H1 (cell line): ENCODE data around the gene SENP2.

Experiments used
- CBX5 ChIP-seq: fragments of 300-800, 300-1000 bp; sonication (generic); IDR thresholded peaks from 2 replicates; pipeline ENCODE4 v1.7.1; 2016; ENCODE audit warnings: antibody characterized with exemption, low read length, low read depth
- CHD1 ChIP-seq: IDR thresholded peaks from 2 replicates; pipeline ENCODE4 v1.6.1; 2012; ENCODE audit warnings: low read depth, low read length, improper control_type of control experiment
- CREB1 ChIP-seq: IDR thresholded peaks from 2 replicates; pipeline ENCODE4 v1.6.1; 2012; ENCODE audit warnings: inconsistent platforms
- NANOG ChIP-seq: IDR thresholded peaks from 2 replicates; pipeline ENCODE4 v1.6.1; 2011; ENCODE audit warnings: low read length, low read depth, mild to moderate bottlenecking, inconsistent platforms; ENCODE audit not compliant: insufficient read depth, poor library complexity, severe bottlenecking
- PHF8 ChIP-seq: fragments of 200-600 bp; sonication (generic); conservative IDR thresholded peaks from 2 replicates; pipeline ENCODE4 v1.7.1; 2012; ENCODE audit warnings: low read depth, mild to moderate bottlenecking, inconsistent platforms, low read length, moderate library complexity
- POLR2A ChIP-seq, 2 experiments: IDR thresholded peaks; 1 replicate in 1 of 2; 2 replicates in 1 of 2; pipeline ENCODE4 v1.6.1; 2011; ENCODE audit warnings: low read depth in 2 of 2, low read length in 2 of 2, mild to moderate bottlenecking in 2 of 2; ENCODE audit errors: control extremely low read depth in 1 of 2
- POLR2AphosphoS5 ChIP-seq: IDR thresholded peaks from 2 replicates; pipeline ENCODE4 v1.6.1; 2011; ENCODE audit warnings: low read depth, low read length
- RAD21 ChIP-seq, 2 experiments: IDR thresholded peaks in 1 of 2; conservative IDR thresholded peaks in 1 of 2; 2 replicates each; pipeline ENCODE4 v1.6.1; 2011; ENCODE audit warnings: low read depth in 2 of 2, low read length in 2 of 2, improper control_type of control experiment in 1 of 2, inconsistent platforms in 1 of 2, mild to moderate bottlenecking in 1 of 2, moderate library complexity in 1 of 2
- SIN3A ChIP-seq, 2 experiments: IDR thresholded peaks in 1 of 2; conservative IDR thresholded peaks in 1 of 2; 2 replicates each; pipeline ENCODE4 v1.6.1; 2011 to 2012; ENCODE audit warnings: low read length in 2 of 2, improper control_type of control experiment in 1 of 2, low read depth in 1 of 2, mild to moderate bottlenecking in 1 of 2
- TBP ChIP-seq: IDR thresholded peaks from 2 replicates; pipeline ENCODE4 v1.6.1; 2011; ENCODE audit warnings: low read depth, low read length, improper control_type of control experiment
- TF ChIP-seq, protein P1 (sequence below), 3 experiments: IDR thresholded peaks; 1 replicate in 2 of 3; 2 replicates in 1 of 3; pipeline versions ENCODE4 v1.5.1 to v1.6.1; 2011; ENCODE audit warnings: low read length in 3 of 3, mild to moderate bottlenecking in 3 of 3, inconsistent platforms in 2 of 3, low read depth in 1 of 3, moderate library complexity in 1 of 3; ENCODE audit not compliant: insufficient read depth in 1 of 3; ENCODE audit errors: control extremely low read depth in 1 of 3

DNA sequence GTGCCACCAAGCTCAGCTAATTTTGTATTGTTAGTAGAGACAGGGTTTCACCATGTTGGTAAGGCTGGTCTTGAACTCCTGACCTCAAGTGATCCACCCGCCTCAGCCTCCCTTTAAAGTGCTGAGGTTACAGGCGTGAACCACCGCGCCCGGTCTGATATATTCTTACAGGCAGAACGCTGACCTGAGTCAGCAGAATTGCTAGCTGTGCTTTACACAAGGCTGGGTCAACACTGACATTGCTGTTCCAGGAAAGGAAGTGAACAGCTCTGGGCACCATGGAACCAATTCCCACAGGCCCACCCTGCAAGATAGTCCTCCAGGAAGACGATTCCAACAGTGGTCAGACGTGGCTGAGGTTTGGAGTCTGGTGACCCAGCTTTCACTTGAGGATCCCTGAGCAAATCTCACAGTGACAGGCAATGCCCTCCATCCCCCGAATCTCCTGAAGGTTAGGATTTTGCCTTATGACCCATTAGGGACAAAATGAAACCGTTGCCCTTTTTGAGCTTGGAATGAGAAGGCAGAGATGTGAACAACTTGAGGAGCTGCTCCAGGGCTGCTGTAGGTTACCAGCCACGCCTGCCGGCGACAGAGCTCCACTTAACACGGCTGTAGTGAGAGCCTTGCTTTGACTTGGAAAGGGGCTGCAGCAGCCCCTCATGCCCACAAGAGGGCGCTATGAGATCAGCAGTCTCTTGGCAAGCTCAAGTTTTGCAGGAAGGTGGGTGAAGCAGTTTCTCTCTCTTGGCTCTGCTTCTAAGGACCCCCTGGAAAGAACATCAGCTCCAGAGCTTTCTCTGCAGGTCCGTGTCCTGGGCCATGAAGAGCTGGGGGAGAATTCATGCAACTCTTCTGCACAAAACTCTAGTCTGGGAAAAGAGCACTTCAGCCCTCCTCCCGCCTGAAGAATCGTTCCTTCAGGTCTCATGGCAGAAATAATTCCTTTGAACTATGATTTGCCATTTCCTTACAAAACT, 74.1 kb downstream of the SENP2 start:
- TF ChIP-seq POLR2A (IDR thresholded peaks at IDR 0.05; ENCODE audit: control extremely low read depth in 1 of 2, low read depth in 2 of 2, low read length in 2 of 2), result no peak; a peak in 1 of 3 replicates
- TF ChIP-seq, protein P1, sequence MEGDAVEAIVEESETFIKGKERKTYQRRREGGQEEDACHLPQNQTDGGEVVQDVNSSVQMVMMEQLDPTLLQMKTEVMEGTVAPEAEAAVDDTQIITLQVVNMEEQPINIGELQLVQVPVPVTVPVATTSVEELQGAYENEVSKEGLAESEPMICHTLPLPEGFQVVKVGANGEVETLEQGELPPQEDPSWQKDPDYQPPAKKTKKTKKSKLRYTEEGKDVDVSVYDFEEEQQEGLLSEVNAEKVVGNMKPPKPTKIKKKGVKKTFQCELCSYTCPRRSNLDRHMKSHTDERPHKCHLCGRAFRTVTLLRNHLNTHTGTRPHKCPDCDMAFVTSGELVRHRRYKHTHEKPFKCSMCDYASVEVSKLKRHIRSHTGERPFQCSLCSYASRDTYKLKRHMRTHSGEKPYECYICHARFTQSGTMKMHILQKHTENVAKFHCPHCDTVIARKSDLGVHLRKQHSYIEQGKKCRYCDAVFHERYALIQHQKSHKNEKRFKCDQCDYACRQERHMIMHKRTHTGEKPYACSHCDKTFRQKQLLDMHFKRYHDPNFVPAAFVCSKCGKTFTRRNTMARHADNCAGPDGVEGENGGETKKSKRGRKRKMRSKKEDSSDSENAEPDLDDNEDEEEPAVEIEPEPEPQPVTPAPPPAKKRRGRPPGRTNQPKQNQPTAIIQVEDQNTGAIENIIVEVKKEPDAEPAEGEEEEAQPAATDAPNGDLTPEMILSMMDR (IDR thresholded peaks at IDR 0.05; ENCODE audit: control extremely low read depth in 1 of 3, insufficient read depth in 1 of 3, low read depth in 1 of 3, low read length in 3 of 3), result peak; percentile 92 to 100 (median 93)
- TF ChIP-seq NANOG, result no peak
- TF ChIP-seq TBP, result no peak
- TF ChIP-seq CREB1, result no peak
- TF ChIP-seq POLR2AphosphoS5, result no peak; the same call in 1 of the 2 replicates
- TF ChIP-seq CBX5, result no peak
- no peak for TF ChIP-seq SIN3A (conservative IDR thresholded peaks at IDR 0.05 in 1 of 2, IDR thresholded peaks at IDR 0.05 in 1 of 2; ENCODE audit: low read depth in 1 of 2, low read length in 2 of 2)
- no peak for TF ChIP-seq PHF8
- peak; percentile 96 to 97 for TF ChIP-seq RAD21 (IDR thresholded peaks at IDR 0.05 in 1 of 2, conservative IDR thresholded peaks at IDR 0.05 in 1 of 2; ENCODE audit: low read depth in 2 of 2, low read length in 2 of 2)
- no peak for TF ChIP-seq CHD1
